GM18502 (cell line): ENCODE results near the gene VRTN.
"Not testable (repeated sequence)": the region's sequence is repeated elsewhere in the genome, so short reads cannot be mapped to it uniquely, and the experiment has no call there.

ENCODE experiments used
- ATAC-seq: cut with Tn5 transposase; IDR thresholded peaks from one replicate; pipeline ENCODE4 v1.9.1; 2021; ENCODE audit warnings: mild to moderate bottlenecking; ENCODE audit not compliant: unreplicated experiment, poor library complexity

The VRTN gene

GRCh38 chr14:74348735-74349463 lies 628 bp downstream of the VRTN start:
- no peak for ATAC-seq

- ATAC-seq = no peak
Measured at GRCh38 chr14:74349757-74350156, 1.5 kb downstream of the VRTN start.

GRCh38 chr14:74350211-74350927 lies 2.1 kb downstream of the VRTN start:
- ATAC-seq = no peak

GRCh38 chr14:74350928-74351323 lies 2.7 kb downstream of the VRTN start:
- no peak for ATAC-seq

GRCh38 chr14:74356892-74357575 lies 8.8 kb downstream of the VRTN start:
- ATAC-seq = no peak

DNA sequence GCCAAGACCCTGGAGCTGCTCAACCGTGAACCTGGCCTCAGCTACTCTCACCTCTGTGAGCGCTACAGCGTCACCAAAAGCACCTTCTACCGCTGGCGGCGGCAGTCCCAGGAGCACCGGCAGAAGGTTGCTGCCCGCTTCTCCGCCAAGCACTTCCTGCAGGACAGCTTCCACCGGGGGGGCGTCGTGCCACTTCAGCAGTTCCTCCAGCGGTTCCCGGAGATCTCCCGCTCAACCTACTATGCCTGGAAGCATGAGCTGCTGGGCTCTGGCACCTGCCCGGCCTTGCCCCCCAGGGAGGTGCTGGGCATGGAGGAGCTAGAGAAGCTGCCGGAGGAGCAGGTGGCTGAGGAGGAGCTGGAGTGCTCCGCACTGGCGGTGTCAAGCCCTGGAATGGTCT lies 9.3 kb downstream of the VRTN start:
- no peak for ATAC-seq

DNA sequence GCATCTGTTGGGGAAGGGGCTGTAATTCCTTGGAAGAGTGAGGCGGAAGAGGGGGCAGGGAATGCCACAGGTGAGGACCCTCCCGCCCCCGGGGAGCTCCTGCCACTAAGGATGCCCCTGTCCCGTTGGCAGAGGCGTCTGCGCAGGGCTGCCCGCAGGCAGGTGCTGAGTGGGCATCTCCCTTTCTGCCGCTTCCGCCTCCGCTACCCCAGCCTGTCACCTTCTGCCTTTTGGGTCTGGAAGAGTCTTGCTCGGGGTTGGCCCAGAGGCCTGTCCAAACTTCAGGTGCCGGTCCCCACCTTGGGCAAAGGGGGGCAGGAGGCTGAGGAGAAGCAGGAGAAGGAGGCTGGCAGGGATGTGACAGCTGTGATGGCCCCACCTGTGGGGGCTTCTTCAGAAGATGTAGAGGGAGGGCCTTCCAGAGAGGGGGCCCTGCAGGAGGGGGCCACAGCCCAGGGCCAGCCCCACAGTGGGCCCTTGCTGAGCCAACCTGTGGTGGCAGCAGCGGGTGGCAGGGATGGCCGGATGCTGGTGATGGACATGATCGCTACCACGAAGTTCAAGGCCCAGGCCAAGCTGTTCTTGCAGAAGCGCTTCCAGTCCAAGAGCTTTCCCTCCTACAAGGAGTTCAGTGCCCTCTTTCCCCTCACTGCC lies 10.0 kb downstream of the VRTN start:
- no peak for ATAC-seq

- ATAC-seq = no peak
Measured at GRCh38 chr14:74360163-74360562, 11.9 kb downstream of the VRTN start.

GRCh38 chr14:74362361-74362915 lies 14.2 kb downstream of the VRTN start:
- no peak for ATAC-seq

DNA sequence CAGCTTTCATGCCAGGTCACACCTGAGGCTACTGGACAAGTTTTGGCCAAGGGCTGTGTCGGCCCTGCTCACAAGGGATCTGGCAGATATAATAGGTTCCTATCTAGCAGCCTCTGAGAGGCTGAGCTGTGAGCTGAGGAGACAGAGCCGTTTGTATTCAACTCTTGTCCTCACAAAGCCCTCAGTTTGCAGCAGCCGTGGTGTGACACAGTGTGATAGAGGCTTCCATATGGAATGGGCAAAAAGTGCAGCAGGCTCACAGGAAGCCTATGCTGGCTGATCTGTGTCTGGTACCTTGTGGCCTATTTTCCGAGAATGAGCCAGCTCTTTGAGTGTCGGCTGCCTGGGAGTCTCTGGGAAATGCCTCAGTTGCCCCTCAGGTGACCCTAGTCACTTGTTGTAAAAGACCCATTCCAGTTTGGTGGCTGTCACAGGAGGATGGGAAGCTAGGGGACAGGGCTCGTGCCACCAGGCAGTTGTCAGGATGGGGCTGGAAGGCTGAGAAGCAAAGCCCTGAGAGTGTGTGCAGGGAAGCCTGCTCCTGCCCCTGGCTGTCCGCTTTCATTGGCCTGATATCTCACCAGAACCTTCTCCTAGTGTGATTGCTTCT lies 16.1 kb downstream of the VRTN start:
- ATAC-seq = no peak

- no peak for ATAC-seq
Measured at GRCh38 chr14:74368026-74368425, 19.8 kb downstream of the VRTN start.

GRCh38 chr14:74368441-74368840 lies 20.2 kb downstream of the VRTN start:
- no peak for ATAC-seq

GRCh38 chr14:74377976-74378690 lies 29.9 kb downstream of the VRTN start:
- ATAC-seq = no peak

DNA sequence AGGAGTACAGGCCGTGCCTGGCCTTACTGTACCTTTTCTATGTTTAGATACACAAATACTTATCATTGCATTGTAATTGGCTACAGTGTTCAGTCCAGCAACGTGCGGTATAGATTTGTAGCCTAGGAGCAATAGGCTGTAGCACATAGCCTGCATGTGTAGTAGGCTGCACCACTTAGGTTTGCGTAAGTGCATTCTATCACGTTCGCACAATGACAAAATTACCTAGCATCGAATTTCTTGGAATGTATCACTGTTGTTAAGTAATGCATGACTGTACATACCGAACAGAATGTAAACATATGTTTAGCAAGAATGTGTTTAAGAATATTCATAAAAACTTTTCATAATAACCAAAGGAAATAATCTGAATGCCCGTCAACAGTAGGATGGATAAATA lies 31.9 kb downstream of the VRTN start:
- ATAC-seq = no peak

DNA sequence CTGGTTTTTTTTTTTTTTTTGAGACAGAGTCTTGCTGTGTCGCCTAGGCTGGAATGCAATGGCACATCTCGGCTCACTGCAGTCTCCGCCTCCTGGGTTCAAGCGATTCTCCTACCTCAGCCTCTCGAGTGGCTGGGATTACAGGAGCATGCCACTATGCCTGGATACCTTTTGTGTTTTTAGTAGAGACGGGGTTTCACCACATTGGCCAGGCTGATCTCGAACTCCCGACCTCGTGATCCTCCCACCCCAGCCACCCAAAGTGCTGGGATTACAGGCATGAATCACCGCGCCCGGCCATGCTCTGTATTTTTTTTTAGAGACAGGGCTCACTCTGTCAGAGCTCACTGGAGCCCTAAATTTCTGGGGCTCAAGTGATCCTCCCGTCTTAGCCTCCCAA lies 32.6 kb downstream of the VRTN start:
- no peak for ATAC-seq

- not testable (repeated sequence) for ATAC-seq
Measured at GRCh38 chr14:74381571-74381970, 33.3 kb downstream of the VRTN start.

DNA sequence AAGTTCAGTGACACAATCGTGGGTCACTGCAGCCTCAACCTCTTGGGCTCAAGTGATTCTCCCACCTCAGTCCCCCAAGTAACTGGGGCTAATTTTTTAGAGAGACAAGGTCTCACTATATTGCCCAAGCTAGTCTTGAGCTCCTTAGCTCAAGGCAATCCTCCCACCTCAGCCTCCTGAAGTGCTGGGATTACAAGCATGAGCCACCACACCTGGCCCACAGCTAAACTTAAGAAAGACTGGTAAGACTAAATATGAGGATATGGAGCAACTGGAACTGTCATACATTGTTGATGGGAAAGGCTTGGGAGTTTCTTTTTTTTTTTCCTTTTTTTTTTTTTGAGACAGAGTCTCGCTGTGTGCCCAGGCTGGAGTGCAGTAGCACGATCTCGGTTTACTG lies 34.0 kb downstream of the VRTN start:
- no peak for ATAC-seq

- ATAC-seq = no peak
Measured at GRCh38 chr14:74389980-74390379, 41.7 kb downstream of the VRTN start.

DNA sequence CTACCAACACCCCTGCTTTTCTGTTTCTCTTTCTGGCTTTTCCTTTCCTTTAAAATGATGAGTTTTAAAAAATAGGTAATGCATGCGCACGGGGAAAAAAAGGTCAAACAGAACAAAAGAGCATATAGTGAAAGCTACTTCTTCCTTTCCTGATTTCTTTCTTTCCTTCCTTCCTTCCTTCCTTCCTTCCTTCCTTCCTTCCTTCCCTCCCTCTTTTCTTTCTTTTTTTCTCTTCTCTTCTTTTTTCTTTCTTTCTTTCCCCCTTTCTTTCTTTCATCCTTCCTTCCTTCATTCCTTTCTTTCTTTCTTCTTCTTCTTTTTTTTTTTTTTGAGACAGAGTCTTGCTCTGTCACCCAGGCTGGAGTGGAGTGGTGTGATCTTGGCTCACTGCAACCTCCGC lies 42.2 kb downstream of the VRTN start:
- not testable (repeated sequence) for ATAC-seq

- ATAC-seq = no peak
Measured at GRCh38 chr14:74391479-74391878, 43.2 kb downstream of the VRTN start.
